Measurements from ENCODE around the gene CYP27B1.

DNA sequence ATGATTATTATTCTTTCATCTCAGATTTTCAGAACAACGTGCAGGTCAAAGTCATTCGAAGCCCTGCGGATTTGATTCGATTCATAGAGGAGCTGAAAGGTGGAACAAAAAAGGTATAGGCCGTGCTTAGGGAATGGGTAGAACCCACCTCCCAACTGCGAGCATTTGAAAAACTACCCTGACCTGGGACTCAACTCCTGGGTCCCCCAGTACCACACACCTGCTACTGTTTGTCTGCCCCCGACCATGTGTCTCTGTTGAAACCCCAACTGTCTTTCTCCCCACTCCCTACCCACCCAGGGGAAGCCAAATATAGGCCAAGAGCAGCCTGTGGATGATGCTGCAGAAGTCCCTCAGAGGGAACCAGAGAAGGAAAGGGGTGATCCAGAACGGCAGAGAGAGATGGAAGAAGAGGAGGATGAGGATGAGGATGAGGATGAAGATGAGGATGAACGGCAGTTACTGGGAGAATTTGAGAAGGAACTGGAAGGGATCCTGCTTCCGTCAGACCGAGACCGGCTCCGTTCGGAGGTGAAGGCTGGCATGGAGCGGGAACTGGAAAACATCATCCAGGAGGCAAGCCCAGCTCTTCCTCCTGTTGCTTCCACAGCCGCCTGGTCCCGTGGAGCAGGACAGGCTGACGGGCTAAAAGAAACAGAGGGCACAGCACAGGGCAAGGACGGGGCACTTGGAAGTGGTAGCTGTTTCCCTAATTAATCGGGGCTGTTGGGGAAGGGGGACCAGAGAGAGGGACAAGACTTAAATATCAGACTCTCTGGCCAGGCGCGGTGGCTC lies 48.8 kb downstream of the CYP27B1 start:
- no peak for TF ChIP-seq CTCF (conservative IDR thresholded peaks at IDR 0.05; ENCODE audit: low read depth, low read length)
- no peak for TF ChIP-seq EZH2 (IDR thresholded peaks at IDR 0.05; ENCODE audit: borderline replicate concordance, low read depth, low read length, poor library complexity, severe bottlenecking)
